SK-N-SH (cell line): ENCODE measurements around the gene BABAM2. TPM values are rescaled to one million over a fixed set of nuclear protein-coding genes. Genes with fewer than 3 reads are reported as not detected.

Experiments used
- CTCF ChIA-PET: fragments of 300-600, 350-600 bp; formaldehyde crosslinking; extraction: SDS; loops from one replicate; lab custom pipeline; 2021; lab: Yijun Ruan, JAX
- POLR2A ChIA-PET: fragments of 350-600 bp; sonication (Branson Sonifier 250); formaldehyde crosslinking; extraction: SDS; loops from one replicate; lab custom pipeline; 2020; ENCODE audit warnings: antibody characterized with exemption, inconsistent platforms; lab: Yijun Ruan, JAX
- DNase-seq: peaks from one replicate; pipeline ENCODE4 v3.0.0; 2012
- H2AFZ ChIP-seq: fragments of 200-600 bp; sonication (generic); 2 replicates; pipeline ENCODE4 v1.8.1; 2016; ENCODE audit warnings: antibody characterized with exemption, mild to moderate bottlenecking, low read depth
- H3F3A ChIP-seq: fragments of 200-600 bp; sonication (generic); replicated peaks from 2 replicates; pipeline ENCODE3; 2016; ENCODE audit warnings: antibody characterized with exemption, mild to moderate bottlenecking; ENCODE audit not compliant: insufficient read depth
- H3K27ac ChIP-seq, 2 experiments: fragments of 200-500 bp in 1 of 2; fragments of 200-600 bp in 1 of 2; sonication (Bioruptor generic) in 1 of 2; sonication (generic), shearing (Covaris generic) in 1 of 2; 2 replicates each; pipeline versions ENCODE4 v1.5.1 to v1.6.1; 2014 to 2016; ENCODE audit warnings: low read depth in 2 of 2, inconsistent platforms in 1 of 2, low read length in 1 of 2, mild to moderate bottlenecking in 1 of 2, mixed read lengths in 1 of 2
- H3K27me3 ChIP-seq: fragments of 200-600 bp; sonication (generic), shearing (Covaris generic); 2 replicates; pipeline ENCODE4 v1.6.1; 2016; ENCODE audit warnings: mixed run types; ENCODE audit not compliant: insufficient read depth
- H3K36me3 ChIP-seq, 2 experiments: fragments of 200-500 bp in 1 of 2; fragments of 200-600 bp in 1 of 2; sonication (Bioruptor generic) in 1 of 2; sonication (generic) in 1 of 2; replicated peaks in 1 of 2; 2 replicates each; pipeline versions ENCODE3 to v1.5.1; 2014 to 2016; ENCODE audit warnings: low read length in 1 of 2, mild to moderate bottlenecking in 1 of 2; ENCODE audit not compliant: insufficient read depth in 2 of 2, control insufficient read depth in 1 of 2
- H3K4me1 ChIP-seq, 2 experiments: fragments of 200-500 bp in 1 of 2; fragments of 200-600 bp in 1 of 2; sonication (Bioruptor generic) in 1 of 2; sonication (generic), shearing (Covaris generic) in 1 of 2; 2 replicates each; pipeline versions ENCODE4 v1.5.1 to v1.6.1; 2014 to 2016; ENCODE audit warnings: low read depth in 1 of 2, low read length in 1 of 2, mixed run types in 1 of 2; ENCODE audit not compliant: insufficient read depth in 2 of 2, control insufficient read depth in 1 of 2
- H3K4me2 ChIP-seq: fragments of 200-600 bp; sonication (generic), shearing (Covaris generic); 2 replicates; pipeline ENCODE4 v1.6.1; 2017; ENCODE audit warnings: mixed run types
- H3K4me3 ChIP-seq, 2 experiments: fragments of 200-500 bp in 1 of 2; fragments of 200-600 bp in 1 of 2; sonication (Bioruptor generic) in 1 of 2; sonication (generic), shearing (Covaris generic) in 1 of 2; 2 replicates each; pipeline versions ENCODE4 v1.5.1 to v1.8.1; 2014 to 2016; ENCODE audit warnings: low read depth in 2 of 2, inconsistent platforms in 1 of 2, low read length in 1 of 2, mild to moderate bottlenecking in 1 of 2, mixed read lengths in 1 of 2, moderate library complexity in 1 of 2
- H3K79me2 ChIP-seq: fragments of 200-600 bp; sonication (generic); 2 replicates; pipeline ENCODE4 v1.8.1; 2017; ENCODE audit warnings: mild to moderate bottlenecking; ENCODE audit not compliant: insufficient read depth
- H3K9ac ChIP-seq: fragments of 200-600 bp; sonication (generic); 2 replicates; pipeline ENCODE4 v1.6.1; 2017; ENCODE audit warnings: mixed run types
- H3K9me2 ChIP-seq: fragments of 200-600 bp; sonication (generic); 2 replicates; pipeline ENCODE4 v1.6.1; 2017; ENCODE audit warnings: mixed run types
- H3K9me3 ChIP-seq: fragments of 200-600 bp; sonication (generic); 2 replicates; pipeline ENCODE4 v1.6.1; 2017; ENCODE audit warnings: mixed run types, mild to moderate bottlenecking, moderate library complexity
- H4K20me1 ChIP-seq: fragments of 200-600 bp; sonication (generic); 2 replicates; pipeline ENCODE4 v1.6.1; 2017; ENCODE audit warnings: mild to moderate bottlenecking, mixed run types; ENCODE audit not compliant: insufficient read depth
- EZH2phosphoT487 ChIP-seq: fragments of 200-600 bp; sonication (generic); IDR thresholded peaks from 2 replicates; pipeline ENCODE4 v1.6.1; 2017; ENCODE audit warnings: low read depth, mixed run types, mild to moderate bottlenecking, antibody characterized with exemption, moderate library complexity, borderline replicate concordance
- FOSL2 ChIP-seq: IDR thresholded peaks from 2 replicates; pipeline ENCODE4 v1.4.0; 2012; ENCODE audit warnings: low read depth, mild to moderate bottlenecking, moderate library complexity, borderline replicate concordance
- FOXM1 ChIP-seq: IDR thresholded peaks from 2 replicates; pipeline ENCODE4 v1.4.0; 2012; ENCODE audit warnings: low read depth, mild to moderate bottlenecking
- GATA2 ChIP-seq: sonication (generic); formaldehyde crosslinking; IDR thresholded peaks from 2 replicates; pipeline ENCODE4 v1.5.0; 2020; ENCODE audit warnings: mild to moderate bottlenecking, missing genetic modification reagents
- MAX ChIP-seq: IDR thresholded peaks from 2 replicates; pipeline ENCODE4 v1.4.0; 2012; ENCODE audit warnings: low read depth
- NFIC ChIP-seq: IDR thresholded peaks from 2 replicates; pipeline ENCODE4 v1.4.0; 2012; ENCODE audit warnings: borderline replicate concordance
- RAD21 ChIP-seq: IDR thresholded peaks from 2 replicates; pipeline ENCODE4 v1.6.1; 2012; ENCODE audit warnings: mild to moderate bottlenecking, low read length
- RCOR1 ChIP-seq: fragments of 150-350 bp; IDR thresholded peaks from 2 replicates; pipeline ENCODE4 v1.6.1; 2017; ENCODE audit warnings: antibody characterized with exemption, low read length
- REST ChIP-seq: IDR thresholded peaks from 2 replicates; pipeline ENCODE4 v1.6.1; 2012; ENCODE audit warnings: mild to moderate bottlenecking, low read depth, low read length, moderate library complexity
- RFX5 ChIP-seq: IDR thresholded peaks from 2 replicates; pipeline ENCODE4 v1.6.1; 2012; ENCODE audit warnings: mild to moderate bottlenecking, improper control_type of control experiment, low read length
- TAF1 ChIP-seq: IDR thresholded peaks from 2 replicates; pipeline ENCODE4 v1.6.1; 2012; ENCODE audit warnings: low read depth, mild to moderate bottlenecking, low read length, moderate library complexity, borderline replicate concordance
- TCF12 ChIP-seq: IDR thresholded peaks from 2 replicates; pipeline ENCODE4 v1.4.0; 2012
- TEAD4 ChIP-seq: IDR thresholded peaks from 2 replicates; pipeline ENCODE4 v1.4.0; 2012; ENCODE audit warnings: mild to moderate bottlenecking, borderline replicate concordance; ENCODE audit not compliant: insufficient read depth
- USF1 ChIP-seq: IDR thresholded peaks from 2 replicates; pipeline ENCODE4 v1.4.0; 2012; ENCODE audit warnings: low read depth, borderline replicate concordance
- YY1 ChIP-seq: IDR thresholded peaks from 2 replicates; pipeline ENCODE4 v1.4.0; 2012; ENCODE audit warnings: low read depth, mild to moderate bottlenecking
- WGBS: methylation state at CpG from one replicate; pipeline ENCODE4 v1.1.6; 2017; ENCODE audit warnings: low lambda C conversion rate; 5-methylcytosine and 5-hydroxymethylcytosine counted together
- polyA plus RNA-seq, 3 experiments: library from polyadenylated mRNA; depleted of rRNA; stranded (reverse); fragments of >200 nt; gene quantifications; 2 replicates each; pipeline ENCODE4 v1.2.3, GENCODE V29; 2012

The BABAM2 gene
- polyA plus RNA-seq, 1 of the 3 experiments (the other 2 are of a cell fraction), result 34.0 TPM

- Histone ChIP-seq H3K9me3 (no peaks in the 10 kb centered on the region), H3K9me2 (no peaks in the 10 kb centered on the region), H3K9ac (no peak overlapping the region), H3K79me2 (no peaks in the 10 kb centered on the region), H3K27me3 (no peaks in the 10 kb centered on the region), H3K4me3 (no peak overlapping the region), H3K27ac (no peak overlapping the region; a peak in 1 of 4 replicates), H3K4me2 (no peak overlapping the region), H2AFZ (no peak overlapping the region), H4K20me1 (no peaks in the 10 kb centered on the region), H3K4me1 (peaks cover 4 to 36% of the 10 kb centered on the region in 2 experiments; a peak in 2 of 4 replicates), H3K36me3 (no peaks in the 10 kb centered on the region), H3F3A (no peaks in the 10 kb centered on the region)
- CTCF ChIA-PET, result interaction anchor here (1.1 to 1.5 kb wide), 4 partner anchors 24 to 663 kb away, joined by 3 read pairs; partner anchors contain the start of genes BABAM2 and RBKS
- DNase-seq, result peak; percentile 76
- POLR2A ChIA-PET, result interaction anchor here (0.6 to 2.1 kb wide), 3 partner anchors 10 to 127 kb away, joined by 3 to 15 read pairs (median 4); no protein-coding TSS in a partner anchor
- TF ChIP-seq REST, result peak; percentile 90
- peak; percentile 49; the same call in 1 of the 2 replicates for TF ChIP-seq TCF12
- no peak for TF ChIP-seq USF1
- peak; percentile 80 for TF ChIP-seq GATA2 (CRISPR knock-in tag)
- 0 out of 2 replicates have a peak, but pooled peaks have one; percentile 4 for TF ChIP-seq FOSL2
- TF ChIP-seq RAD21, result no peak
- peak; percentile 39; the same call in 1 of the 2 replicates for TF ChIP-seq MAX
- TF ChIP-seq NFIC, result 0 out of 2 replicates have a peak, but pooled peaks have one; percentile 27
- WGBS, result 65% methylated on average over 18 of the region's 19 CpGs
Measured at GRCh38 chr2:28366496-28367282, 476.2 kb downstream of the BABAM2 start.

- CTCF ChIA-PET, result interaction anchor here (1.5 kb wide), 1 partner anchor 29 kb away, joined by 4 read pairs; no protein-coding TSS in a partner anchor
Measured at GRCh38 chr2:28367667-28368356, 477.3 kb downstream of the BABAM2 start.

More at GRCh38 chr2:28367667-28368356, 477.3 kb downstream of the BABAM2 start:
- Histone ChIP-seq H3K27me3 (no peaks in the 10 kb centered on the region), H3F3A (no peaks in the 10 kb centered on the region)
- TF ChIP-seq RCOR1 (no peak), RFX5 (no peak), YY1 (no peak), EZH2phosphoT487 (no peak), NFIC (no peak), FOXM1 (no peak), TEAD4 (no peak), USF1 (no peak), TAF1 (no peak)
- TF ChIP-seq, all 33 proteins: peak for 0
- Histone ChIP-seq H4K20me1 (no peaks in the 10 kb centered on the region), H3K9me2 (no peaks in the 10 kb centered on the region), H3K36me3 (no peaks in the 10 kb centered on the region), H3K4me2 (no peak overlapping the region), H3K27ac (no peak overlapping the region), H3K4me3 (no peak overlapping the region), H2AFZ (no peak overlapping the region), H3K9me3 (no peaks in the 10 kb centered on the region), H3K4me1 (peaks cover 4 to 35% of the 10 kb centered on the region in 2 experiments; a peak in 2 of 4 replicates), H3K9ac (no peak overlapping the region), H3K79me2 (no peaks in the 10 kb centered on the region)
- 86% methylated on average over 17 of the region's 19 CpGs for WGBS
- POLR2A ChIA-PET, result interaction anchor here (1.6 kb wide), 1 partner anchor 22 kb away, joined by 5 read pairs; no protein-coding TSS in a partner anchor
- no peak for DNase-seq
